HepG2 (cell line): ENCODE data around the gene CDC42EP5. TPM values are rescaled to one million over a fixed set of nuclear protein-coding genes. Genes with fewer than 3 reads are reported as not detected.
A peak's percentile ranks its signal among the peaks of the same experiment; 100 is the strongest.

Source experiments
- DMAP1 ChIP-seq: IDR thresholded peaks from 2 replicates; pipeline ENCODE4 v1.6.1; 2016
- FOXO1 ChIP-seq: sonication (generic); formaldehyde crosslinking; IDR thresholded peaks from 2 replicates; pipeline ENCODE4 v1.4.0; 2020; ENCODE audit warnings: missing genetic modification reagents
- GPN1 ChIP-seq: sonication (generic); formaldehyde crosslinking; IDR thresholded peaks from 2 replicates; pipeline ENCODE4 v1.5.1; 2020; ENCODE audit warnings: missing genetic modification reagents, borderline replicate concordance
- IRF2 ChIP-seq: IDR thresholded peaks from 2 replicates; pipeline ENCODE4 v1.6.1; 2018; ENCODE audit warnings: missing genetic modification reagents, missing compliant biosample characterization
- KDM4B ChIP-seq: sonication (generic); formaldehyde crosslinking; IDR thresholded peaks from 2 replicates; pipeline ENCODE4 v1.4.0; 2020; ENCODE audit warnings: missing genetic modification reagents
- KDM5A ChIP-seq: fragments of 200-600 bp; sonication (generic); IDR thresholded peaks from 2 replicates; pipeline ENCODE4 v1.7.0; 2018; ENCODE audit warnings: antibody characterized with exemption, mild to moderate bottlenecking, low read length, borderline replicate concordance
- MTA3 ChIP-seq: sonication (generic); formaldehyde crosslinking; IDR thresholded peaks from 2 replicates; pipeline ENCODE4 v1.4.0; 2020; ENCODE audit warnings: missing genetic modification reagents
- SNAPC4 ChIP-seq: sonication (generic); formaldehyde crosslinking; IDR thresholded peaks from 2 replicates; pipeline ENCODE4 v1.4.0; 2020; ENCODE audit warnings: mild to moderate bottlenecking, missing genetic modification reagents
- TBX3 ChIP-seq: fragments of 450-650 bp; IDR thresholded peaks from 2 replicates; pipeline ENCODE4 v1.6.1; 2017; ENCODE audit warnings: antibody characterized with exemption, mild to moderate bottlenecking, inconsistent platforms, borderline replicate concordance
- ZMAT3 ChIP-seq: sonication (generic); formaldehyde crosslinking; conservative IDR thresholded peaks from 2 replicates; pipeline ENCODE4 v1.7.0; 2021; ENCODE audit warnings: missing genetic modification reagents
- ZMAT5 ChIP-seq: sonication (generic); formaldehyde crosslinking; IDR thresholded peaks from 2 replicates; pipeline ENCODE4 v1.5.0; 2020; ENCODE audit warnings: mild to moderate bottlenecking, low read depth, missing genetic modification reagents, borderline replicate concordance
- ZNF30 ChIP-seq: sonication (generic); formaldehyde crosslinking; IDR thresholded peaks from 2 replicates; pipeline ENCODE4 v1.5.0; 2020; ENCODE audit warnings: mild to moderate bottlenecking, missing genetic modification reagents
- ZNF383 ChIP-seq: sonication (generic); formaldehyde crosslinking; IDR thresholded peaks from 2 replicates; pipeline ENCODE4 v1.4.0; 2020; ENCODE audit warnings: missing genetic modification reagents, mild to moderate bottlenecking, borderline replicate concordance
- ZNF609 ChIP-seq: sonication (generic); formaldehyde crosslinking; IDR thresholded peaks from 2 replicates; pipeline ENCODE4 v1.4.0; 2020; ENCODE audit warnings: mild to moderate bottlenecking, missing genetic modification reagents, borderline replicate concordance
- ZNF746 ChIP-seq: sonication (generic); formaldehyde crosslinking; IDR thresholded peaks from 2 replicates; pipeline ENCODE4 v1.8.0; 2022; ENCODE audit warnings: mild to moderate bottlenecking, missing genetic modification reagents
- ZNF879 ChIP-seq: sonication (generic); formaldehyde crosslinking; IDR thresholded peaks from 2 replicates; pipeline ENCODE4 v1.8.1; 2023; ENCODE audit warnings: missing genetic modification reagents
- polyA plus RNA-seq, 8 experiments: library from polyadenylated mRNA; depleted of rRNA in 3 of 8; stranded (reverse) in 7 of 8; unstranded in 1 of 8; fragments of >200 nt; fragmentation: Illumina TruSeq in 4 of 8; extraction: Trizol in 4 of 8; gene quantifications; 2 replicates each; pipeline versions ENCODE4 v1.2.1 to v1.2.3, GENCODE V29; 2011 to 2016; ENCODE audit warnings: low read depth in 4 of 8, missing spikeins in 1 of 8, mixed read lengths in 1 of 8; ENCODE audit not compliant: insufficient read depth in 1 of 8
- total RNA-seq, 5 experiments: library from RNA; depleted of rRNA; stranded (reverse); fragments of >200 nt; fragmentation: Illumina TruSeq; extraction: Trizol; gene quantifications; 2 replicates each; pipeline ENCODE4 v1.2.3, GENCODE V29; 2016; ENCODE audit warnings: low read depth in 1 of 5
- TF ChIP-seq, protein P1 (sequence below): sonication (generic); formaldehyde crosslinking; IDR thresholded peaks from 2 replicates; pipeline ENCODE4 v1.5.0; 2020; ENCODE audit warnings: mild to moderate bottlenecking, missing genetic modification reagents, moderate library complexity

The CDC42EP5 gene
- total and polyA plus RNA-seq, 2 of the 13 experiments (the other 11 are each of a cell fraction or from before 2014, with no cell fraction given) = 0.41 to 1.6 TPM

GRCh38 chr19:54464630-54465425 lies 8.3 kb downstream of the CDC42EP5 start (continued):
- TF ChIP-seq SNAPC4 (CRISPR knock-in tag) (no peak), FOXO1 (CRISPR knock-in tag) (no peak), ZMAT3 (CRISPR knock-in tag) (peak; percentile 80; the same call in 1 of the 2 replicates), ZNF383 (CRISPR knock-in tag) (no peak), IRF2 (CRISPR knock-in tag) (peak; percentile 25; the same call in 1 of the 2 replicates), ZNF30 (CRISPR knock-in tag) (no peak), DMAP1 (CRISPR knock-in tag) (no peak), ZNF879 (CRISPR knock-in tag) (no peak), ZNF746 (CRISPR knock-in tag) (no peak; the same call in 1 of the 2 replicates), TBX3 (no peak), KDM4B (0 out of 2 replicates have a peak, but pooled peaks have one; percentile 17), KDM5A (peak; percentile 56; the same call in 1 of the 2 replicates), ZMAT5 (CRISPR knock-in tag) (no peak), ZNF609 (peak; percentile 65; the same call in 1 of the 2 replicates), MTA3 (CRISPR knock-in tag) (no peak), GPN1 (CRISPR knock-in tag) (no peak; the same call in 1 of the 2 replicates)
- TF ChIP-seq, protein P1, sequence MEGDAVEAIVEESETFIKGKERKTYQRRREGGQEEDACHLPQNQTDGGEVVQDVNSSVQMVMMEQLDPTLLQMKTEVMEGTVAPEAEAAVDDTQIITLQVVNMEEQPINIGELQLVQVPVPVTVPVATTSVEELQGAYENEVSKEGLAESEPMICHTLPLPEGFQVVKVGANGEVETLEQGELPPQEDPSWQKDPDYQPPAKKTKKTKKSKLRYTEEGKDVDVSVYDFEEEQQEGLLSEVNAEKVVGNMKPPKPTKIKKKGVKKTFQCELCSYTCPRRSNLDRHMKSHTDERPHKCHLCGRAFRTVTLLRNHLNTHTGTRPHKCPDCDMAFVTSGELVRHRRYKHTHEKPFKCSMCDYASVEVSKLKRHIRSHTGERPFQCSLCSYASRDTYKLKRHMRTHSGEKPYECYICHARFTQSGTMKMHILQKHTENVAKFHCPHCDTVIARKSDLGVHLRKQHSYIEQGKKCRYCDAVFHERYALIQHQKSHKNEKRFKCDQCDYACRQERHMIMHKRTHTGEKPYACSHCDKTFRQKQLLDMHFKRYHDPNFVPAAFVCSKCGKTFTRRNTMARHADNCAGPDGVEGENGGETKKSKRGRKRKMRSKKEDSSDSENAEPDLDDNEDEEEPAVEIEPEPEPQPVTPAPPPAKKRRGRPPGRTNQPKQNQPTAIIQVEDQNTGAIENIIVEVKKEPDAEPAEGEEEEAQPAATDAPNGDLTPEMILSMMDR (CRISPR knock-in tag) = peak; percentile 41; the same call in 1 of the 2 replicates
